Adrenal gland (tissue), 5 donors: ENCODE data around the gene CDC37L1.

Experiments
- CTCF ChIP-seq, 6 experiments: fragments of 450-650 bp in 4 of 6; fragments of 200-600 bp in 2 of 6; sonication (generic) in 1 of 6; IDR thresholded peaks; 1 replicate in 5 of 6; 2 replicates in 1 of 6; pipeline versions ENCODE4 v1.5.1 to v1.8.0; 2016 to 2021; ENCODE audit warnings: antibody characterized with exemption in 6 of 6, mild to moderate bottlenecking in 2 of 6, moderate library complexity in 1 of 6
- POLR2A ChIP-seq, 2 donors: fragments of 450-650 bp; IDR thresholded peaks; one replicate each; pipeline ENCODE4 v1.6.1; 2017; ENCODE audit warnings: antibody characterized with exemption in 2 of 2, mild to moderate bottlenecking in 2 of 2, moderate library complexity in 1 of 2
- donor health status: DM: no; HTN: no; CAD: no.

- TF ChIP-seq CTCF (IDR thresholded peaks at IDR 0.05) (peak; percentile 50 to 92 (median 84)), POLR2A (IDR thresholded peaks at IDR 0.05) (peak; percentile 94 to 99)
These were observed at the start of gene CDC37L1 for GRCh38 chr9:4679268-4680172.
